Stimulated activated CD8-positive, alpha-beta memory T cell treated with anti-CD3 and anti-CD28 coated beads, Interleukin-7, amount 100 ng/mL, for 1 hour (primary cell): Measurements from ENCODE around the gene ATPAF1.

Source experiments
- DNase-seq, 2 donors: peaks; one replicate each; pipeline ENCODE4 v3.0.0-alpha.2; 2020; ENCODE audit warnings: low read depth in 2 of 2

The ATPAF1 gene

DNA sequence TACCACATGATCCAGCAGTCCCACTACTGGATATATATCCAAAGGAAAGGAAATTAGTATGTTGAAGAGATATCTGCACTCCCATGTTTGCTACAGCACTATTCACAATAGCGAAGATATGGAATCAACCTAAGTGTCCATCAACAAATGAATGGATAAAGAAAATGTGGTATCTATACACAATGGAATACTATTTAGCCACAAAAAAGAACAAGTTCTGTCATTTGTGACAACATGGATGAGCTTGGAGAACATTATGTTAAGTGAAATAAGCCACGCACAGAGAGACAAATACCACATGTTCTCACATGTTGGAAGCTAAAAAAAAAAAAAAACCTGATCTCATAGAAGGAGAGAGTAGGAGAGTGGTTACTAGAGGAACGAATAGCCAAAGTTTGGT, 17.7 kb downstream of the ATPAF1 start:
- no peak for DNase-seq

DNA sequence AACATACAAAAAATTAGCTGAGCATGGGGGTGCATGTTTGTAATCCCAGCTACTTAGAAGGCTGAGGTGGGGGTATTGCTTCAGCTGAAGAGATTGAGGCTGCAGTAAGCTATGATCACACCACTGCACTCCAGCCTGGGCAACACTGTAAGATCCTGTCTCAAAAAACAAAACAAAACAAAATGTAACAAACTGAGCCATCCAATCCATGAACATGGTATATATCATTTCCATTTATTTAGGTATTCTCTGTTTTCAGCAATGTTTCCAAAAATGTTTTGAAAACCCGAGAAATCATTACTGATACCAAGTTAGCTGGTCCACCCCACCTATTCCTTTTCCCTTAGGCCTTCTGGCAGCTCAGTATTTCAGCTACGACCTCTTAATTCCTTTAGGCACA, 18.4 kb downstream of the ATPAF1 start:
- no peak for DNase-seq

GRCh38 chr1:46647611-46648010, 20.6 kb downstream of the ATPAF1 start:
- no peak for DNase-seq

- DNase-seq: no peak
These were observed 21.3 kb downstream of the ATPAF1 start for GRCh38 chr1:46646844-46647243.

DNA sequence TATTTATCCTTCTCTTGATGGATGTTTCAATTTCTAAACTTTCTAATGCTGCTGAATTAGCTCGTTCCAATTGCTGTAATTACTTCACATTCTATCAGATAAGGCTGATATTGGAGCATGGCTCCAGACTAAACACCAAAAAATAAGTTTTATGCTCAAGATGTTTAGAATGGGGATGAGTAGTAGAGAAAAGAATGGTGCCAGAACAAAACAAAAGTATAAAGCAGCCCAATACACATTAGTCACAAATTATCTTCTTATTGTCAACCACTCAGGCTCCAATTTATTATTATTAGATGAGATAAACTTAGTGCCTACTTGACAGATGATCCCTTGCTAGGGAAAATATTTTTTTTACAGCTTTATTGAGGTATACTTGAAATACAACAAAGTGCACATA, 21.8 kb downstream of the ATPAF1 start:
- no peak for DNase-seq

DNA sequence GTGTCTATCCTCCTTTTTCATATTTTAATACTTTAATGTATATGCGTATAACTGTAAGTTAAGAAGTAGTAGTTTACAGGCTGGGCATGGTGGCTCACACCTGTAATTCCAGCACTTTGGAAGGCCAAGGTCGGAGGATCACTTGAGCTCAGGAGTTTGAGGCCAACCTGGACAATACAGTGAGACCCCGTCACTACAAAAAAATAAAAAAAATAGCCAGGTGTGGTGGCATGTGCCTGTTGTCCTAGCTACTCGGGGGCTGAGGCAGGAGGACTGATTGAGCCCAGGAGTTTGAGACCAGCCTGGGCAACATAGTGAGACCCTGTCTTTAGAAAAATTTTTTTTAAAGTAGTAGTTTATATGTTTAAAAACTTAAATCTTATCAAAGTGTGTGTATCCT, 22.3 kb downstream of the ATPAF1 start:
- DNase-seq: no peak

GRCh38 chr1:46643368-46643775, 24.8 kb downstream of the ATPAF1 start:
- no peak for DNase-seq

DNA sequence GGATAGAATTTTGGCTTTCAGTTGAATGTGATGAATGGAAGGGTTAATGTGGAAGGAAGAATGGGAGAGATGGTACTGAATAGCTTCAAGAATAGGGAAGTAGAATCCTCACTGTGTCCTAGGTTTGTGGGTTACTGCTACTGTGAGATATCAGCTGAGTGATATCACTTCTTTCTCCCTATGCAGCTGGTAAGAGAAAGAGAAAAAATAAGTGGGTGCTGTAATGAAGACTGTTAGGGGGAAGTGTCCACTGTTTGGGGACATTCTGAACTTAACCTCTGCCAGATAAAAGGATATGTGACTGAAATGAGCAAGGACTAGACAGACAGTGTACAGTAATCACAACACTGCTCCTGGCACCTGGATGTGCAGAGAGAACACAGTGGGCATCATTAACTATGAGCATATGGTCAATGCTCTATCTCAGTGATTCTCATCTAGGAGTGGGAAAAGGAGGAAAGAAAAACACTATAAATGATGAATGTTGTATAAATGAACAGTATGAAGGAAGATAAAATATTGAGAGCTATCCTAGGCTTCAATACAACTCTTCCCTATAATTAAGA, 26.0 kb downstream of the ATPAF1 start:
- no peak for DNase-seq

DNA sequence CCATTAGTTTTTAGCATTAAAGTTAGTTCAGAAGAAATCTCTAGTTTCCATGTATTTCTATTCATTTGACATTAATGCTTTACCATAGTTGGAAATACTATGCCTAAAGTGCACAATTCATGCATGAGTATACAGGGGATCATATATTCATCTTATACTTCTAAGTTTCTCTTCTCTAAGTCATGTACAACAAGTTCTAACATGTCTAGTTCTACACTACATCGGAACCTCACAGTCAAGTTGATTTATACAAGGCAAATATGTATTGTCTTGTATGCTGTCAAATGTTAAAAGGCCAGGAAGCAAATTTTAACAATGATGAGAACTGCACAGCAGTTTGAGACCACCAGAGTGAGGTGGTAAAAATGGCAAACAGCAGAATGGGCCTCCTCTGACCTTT, 28.6 kb downstream of the ATPAF1 start:
- DNase-seq: no peak

GRCh38 chr1:46638921-46639320, 29.2 kb downstream of the ATPAF1 start:
- no peak for DNase-seq

- no peak for DNase-seq
These were observed 30.6 kb downstream of the ATPAF1 start for GRCh38 chr1:46637444-46638083.

DNA sequence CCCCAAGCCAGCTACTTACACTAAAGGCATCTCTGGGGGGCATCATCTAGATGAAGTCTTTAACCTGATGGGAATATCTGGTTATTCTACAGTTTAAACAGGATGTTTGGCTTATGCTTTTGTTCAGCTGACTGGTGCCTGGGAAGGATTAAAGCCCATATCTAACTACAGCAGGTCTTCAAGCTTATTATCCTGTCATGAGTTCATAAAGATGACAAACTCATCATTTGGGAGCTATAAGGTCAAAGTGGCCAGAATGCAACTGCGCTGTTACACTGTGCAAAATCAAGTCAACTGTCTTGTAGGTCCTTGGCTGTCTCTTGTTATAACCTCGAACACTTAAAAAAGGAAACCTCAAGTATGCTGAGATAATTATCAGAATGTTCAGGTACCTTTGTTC, 33.0 kb downstream of the ATPAF1 start:
- no peak for DNase-seq

DNA sequence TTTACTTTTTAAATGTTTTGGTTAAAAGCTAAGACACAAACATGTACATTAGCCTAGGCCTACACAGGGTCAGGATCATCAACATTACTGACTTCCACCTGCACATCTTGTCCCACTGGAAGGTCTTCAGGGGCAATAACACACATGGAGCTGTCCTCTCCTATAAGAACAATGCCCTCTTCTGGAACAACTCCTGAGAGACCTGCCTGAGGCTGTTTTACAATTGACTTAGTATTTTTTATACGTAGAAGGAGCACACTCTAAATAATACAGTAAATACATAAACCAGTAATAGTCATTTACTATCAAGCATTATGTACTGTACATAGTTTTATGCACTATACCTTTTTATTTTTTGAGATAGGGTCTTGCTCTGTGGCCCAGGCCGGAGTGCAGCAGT, 37.4 kb downstream of the ATPAF1 start:
- no peak for DNase-seq

GRCh38 chr1:46623743-46624644, 44.2 kb downstream of the ATPAF1 start:
- no peak for DNase-seq

GRCh38 chr1:46622344-46622743, 45.8 kb downstream of the ATPAF1 start:
- no peak for DNase-seq

DNA sequence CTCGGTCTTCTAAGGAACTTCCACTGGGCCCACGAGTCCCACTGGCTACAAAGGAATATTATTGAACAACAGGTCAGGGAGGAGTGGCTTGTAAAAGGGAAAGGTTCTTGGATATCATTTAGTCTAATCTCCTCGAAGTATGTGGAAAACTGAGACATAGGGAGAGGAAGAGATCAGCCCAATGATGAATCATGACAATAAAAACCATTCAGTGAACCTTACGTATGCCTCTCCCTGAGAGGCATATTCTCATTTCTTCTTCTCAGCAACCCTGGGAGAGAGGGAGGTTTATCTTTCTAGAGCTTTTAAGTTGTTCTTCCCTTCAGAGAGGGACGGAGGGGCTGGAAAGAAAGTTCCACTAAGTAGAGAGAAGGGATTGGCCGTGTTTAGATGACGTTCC, 46.2 kb downstream of the ATPAF1 start:
- no peak for DNase-seq

- DNase-seq: no peak
These were observed 48.4 kb downstream of the ATPAF1 start for GRCh38 chr1:46619656-46620258.

DNA sequence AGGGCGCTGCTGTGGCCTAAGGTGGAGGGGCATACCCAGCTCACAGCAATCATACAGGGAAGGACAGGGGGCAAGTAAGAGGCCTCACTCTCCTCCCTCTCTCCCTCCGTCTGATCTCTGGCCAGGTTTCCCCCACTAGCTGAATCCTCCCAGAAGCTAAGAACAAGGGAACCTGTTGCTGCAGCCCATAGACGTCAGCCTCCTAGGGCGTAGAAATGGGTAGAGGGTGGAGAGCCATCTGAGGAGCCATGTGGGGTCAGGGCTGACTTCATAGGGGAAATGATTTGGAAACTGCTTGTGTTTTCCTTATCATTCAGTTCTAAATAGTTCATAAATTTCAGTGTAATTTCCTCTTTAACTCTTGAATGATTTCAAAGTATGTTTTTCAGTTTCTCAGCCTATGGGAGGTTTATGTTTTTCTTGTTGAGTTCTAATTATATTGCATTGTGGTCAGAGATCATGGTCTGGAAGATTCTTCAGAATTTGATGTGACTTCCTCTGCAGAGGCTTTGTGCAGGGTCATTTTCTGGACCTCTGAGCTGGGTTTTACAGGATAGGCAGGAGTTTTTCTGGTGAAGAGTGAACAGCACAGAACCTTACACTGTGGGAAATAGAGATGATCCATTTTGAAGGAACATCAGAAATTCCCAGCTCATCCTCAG, 49.3 kb downstream of the ATPAF1 start:
- DNase-seq: no peak

- no peak for DNase-seq
These were observed 50.3 kb downstream of the ATPAF1 start for GRCh38 chr1:46617833-46618232.

DNA sequence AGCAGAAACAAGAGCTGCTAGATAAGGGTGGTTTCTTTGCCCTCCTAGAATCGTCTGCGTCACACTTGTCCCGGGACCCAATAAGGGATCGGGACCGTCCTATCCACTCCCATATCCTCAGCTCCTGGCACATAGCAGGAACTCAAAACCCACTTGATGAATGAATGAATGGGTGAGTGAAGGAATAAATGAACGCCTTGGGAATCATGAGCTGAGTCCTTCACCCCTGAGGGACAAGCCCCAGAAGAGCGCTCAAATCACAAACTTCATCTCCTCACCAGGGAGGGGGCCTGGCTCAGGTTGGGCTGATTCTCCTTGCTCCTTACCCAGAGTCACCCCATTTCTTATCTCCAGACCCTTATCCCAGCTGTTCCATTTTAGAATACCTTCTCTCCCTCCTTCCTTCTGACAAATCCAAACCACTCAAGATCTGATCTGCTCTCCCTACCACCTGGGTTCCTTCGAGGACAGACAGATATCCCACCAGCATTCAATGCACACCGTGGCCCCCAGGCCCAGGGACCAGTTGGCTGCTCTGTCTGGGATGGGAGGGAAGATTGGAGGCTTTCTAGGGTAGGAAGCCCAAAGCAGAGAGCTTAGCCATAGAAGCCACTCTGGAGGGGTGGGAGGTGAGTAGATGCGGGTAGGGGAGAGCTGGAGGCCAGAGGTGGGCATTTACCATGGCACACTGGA, 50.9 kb downstream of the ATPAF1 start:
- no peak for DNase-seq
